ENCODE results near the gene TRAPPC12.

- TF ChIP-seq CTCF (IDR thresholded peaks at IDR 0.05): no peak
- TF ChIP-seq POLR2AphosphoS5 (IDR thresholded peaks at IDR 0.05): no peak
- TF ChIP-seq EP300 (IDR thresholded peaks at IDR 0.05): no peak
- TF ChIP-seq POLR2A (IDR thresholded peaks at IDR 0.05): no peak
Measured at GRCh38 chr2:3470856-3471737, 91.6 kb downstream of the TRAPPC12 start.
